GM10266 (cell line): Measurements from ENCODE around the gene EPB41L4B.

Source experiments
- DNase-seq: peaks from one replicate; pipeline ENCODE4 v3.0.0; 2012; ENCODE audit errors: extremely low spot score
- CTCF ChIP-seq: IDR thresholded peaks from 2 replicates; pipeline ENCODE4 v1.5.1; 2012; ENCODE audit warnings: mild to moderate bottlenecking, low read depth; ENCODE audit not compliant: control insufficient read depth, insufficient read depth; ENCODE audit errors: missing control alignments

EPB41L4B gene

GRCh38 chr9:109270971-109271925, 49.6 kb downstream of the EPB41L4B start:
- DNase-seq, result no peak

GRCh38 chr9:109270441-109270840, 50.4 kb downstream of the EPB41L4B start:
- no peak for TF ChIP-seq CTCF
- no peak for DNase-seq

More at GRCh38 chr9:109270971-109271925, 49.6 kb downstream of the EPB41L4B start:
- no peak for TF ChIP-seq CTCF

- TF ChIP-seq CTCF, result no peak
- no peak for DNase-seq
Measured at GRCh38 chr9:109269839-109270238, 51.0 kb downstream of the EPB41L4B start.

GRCh38 chr9:109269081-109269480, 51.8 kb downstream of the EPB41L4B start:
- TF ChIP-seq CTCF, result no peak
- DNase-seq, result no peak

GRCh38 chr9:109267555-109267954, 53.3 kb downstream of the EPB41L4B start:
- TF ChIP-seq CTCF, result no peak
- no peak for DNase-seq

- no peak for DNase-seq
- no peak for TF ChIP-seq CTCF
Measured at GRCh38 chr9:109264877-109265587, 55.8 kb downstream of the EPB41L4B start.
